Inflammatory macrophage treated with lipopolysaccharide for 1 hour (primary cell): ENCODE measurements around the gene ZNF362.

Experiments used
- DNase-seq, 2 donors: peaks; one replicate each; pipeline ENCODE4 v3.0.0-alpha.2; 2020 to 2022

The ZNF362 gene

GRCh38 chr1:33269621-33270020 is 13.3 kb downstream of the ZNF362 start:
- DNase-seq = no peak

GRCh38 chr1:33270379-33270778 is 14.1 kb downstream of the ZNF362 start:
- DNase-seq = no peak

DNA sequence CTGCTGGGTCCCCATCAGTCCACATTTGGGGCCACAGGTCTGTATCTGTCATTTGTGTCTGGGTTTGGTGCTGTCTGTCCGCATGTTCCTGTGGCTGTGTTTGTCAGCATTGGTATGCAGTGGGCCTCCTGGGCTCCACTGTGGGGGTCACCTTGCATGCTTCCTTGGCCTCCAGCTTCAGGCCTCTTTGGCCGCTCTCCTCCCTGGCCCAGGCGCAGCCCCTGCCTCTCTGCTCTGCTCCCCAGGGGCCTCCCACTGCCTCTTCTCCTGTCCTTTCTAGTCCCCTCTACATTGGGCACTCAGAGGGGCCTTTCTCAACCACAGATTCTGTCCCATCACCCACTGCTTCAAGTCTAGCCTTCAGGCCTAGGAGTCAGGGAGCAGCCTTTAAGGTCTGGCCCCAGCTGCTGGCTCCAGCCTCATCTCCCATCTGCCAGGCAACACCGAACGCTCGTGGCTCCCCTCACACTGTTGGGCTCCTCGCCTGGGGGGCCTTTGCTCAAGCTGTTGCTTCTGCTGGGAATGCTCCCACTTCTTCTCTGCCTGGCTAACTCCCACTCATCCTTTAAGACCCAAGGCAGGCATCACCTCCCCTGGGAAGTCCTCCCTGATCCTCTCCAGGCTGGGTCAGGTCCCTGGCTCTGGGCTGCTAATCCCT is 14.6 kb downstream of the ZNF362 start:
- DNase-seq = no peak

- no peak for DNase-seq
Observed at GRCh38 chr1:33271666-33272505, 15.6 kb downstream of the ZNF362 start.

DNA sequence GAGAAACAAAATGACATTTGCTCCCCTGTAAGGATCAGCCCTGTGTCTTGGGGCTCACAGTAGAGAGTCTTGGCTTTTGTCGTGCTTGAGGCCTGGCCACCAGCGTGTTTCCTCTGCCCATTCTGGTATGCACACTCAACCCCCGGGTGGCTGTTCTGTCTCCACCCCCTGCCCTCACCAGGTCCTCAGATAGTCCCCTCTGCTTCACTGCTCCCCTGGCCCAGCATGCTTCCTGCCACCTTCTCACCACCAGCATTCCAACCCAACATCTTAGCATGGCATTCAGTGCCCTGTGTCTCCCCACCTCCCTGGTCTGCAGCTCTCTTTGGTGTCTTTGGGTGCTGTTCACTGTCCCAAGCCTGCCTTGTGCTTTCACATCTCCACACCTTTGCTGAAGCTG is 16.2 kb downstream of the ZNF362 start:
- DNase-seq = no peak

GRCh38 chr1:33272930-33273329 is 16.6 kb downstream of the ZNF362 start:
- DNase-seq = no peak

- DNase-seq = no peak
Observed at GRCh38 chr1:33273406-33273805, 17.1 kb downstream of the ZNF362 start.

GRCh38 chr1:33273961-33274371 is 17.7 kb downstream of the ZNF362 start:
- DNase-seq = no peak

DNA sequence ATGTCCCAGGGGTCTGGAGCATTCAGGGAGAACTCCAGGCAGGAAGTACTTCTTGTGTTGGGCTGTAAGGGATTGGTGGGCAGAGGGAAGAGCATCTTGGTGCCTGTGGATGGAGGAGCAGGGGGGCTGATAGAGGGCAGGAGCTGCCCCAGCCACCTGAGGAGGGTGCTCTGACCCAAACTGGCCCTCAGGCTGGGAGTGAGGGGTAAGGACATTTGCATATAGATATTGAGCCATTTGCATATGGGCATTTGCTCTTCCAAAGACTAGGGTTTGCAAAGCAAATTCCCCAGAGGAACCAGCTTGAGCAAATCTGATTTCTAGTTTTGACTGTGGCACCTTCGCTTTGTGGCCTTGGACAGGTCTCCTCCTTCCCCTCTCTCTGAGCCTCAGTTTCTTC is 18.2 kb downstream of the ZNF362 start:
- DNase-seq = no peak

DNA sequence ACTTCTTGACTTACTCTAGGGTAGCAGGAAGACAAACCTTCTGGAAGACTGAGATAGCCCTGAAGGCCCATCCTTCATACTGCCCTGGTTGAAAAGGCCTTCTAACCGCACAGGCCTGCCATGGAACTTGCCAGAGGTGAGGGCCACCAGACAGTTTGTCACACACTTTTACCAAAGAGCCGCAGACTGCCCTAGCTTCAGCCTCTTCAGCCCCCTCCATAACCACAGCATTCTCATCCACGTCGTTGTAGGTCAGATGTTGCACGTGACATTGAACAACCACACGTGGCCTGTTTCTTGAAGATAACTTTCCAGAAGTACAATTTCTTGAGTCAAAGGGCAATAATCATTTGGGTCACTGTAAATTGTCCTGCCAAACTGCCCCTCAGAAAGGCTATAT is 18.9 kb downstream of the ZNF362 start:
- no peak for DNase-seq

DNA sequence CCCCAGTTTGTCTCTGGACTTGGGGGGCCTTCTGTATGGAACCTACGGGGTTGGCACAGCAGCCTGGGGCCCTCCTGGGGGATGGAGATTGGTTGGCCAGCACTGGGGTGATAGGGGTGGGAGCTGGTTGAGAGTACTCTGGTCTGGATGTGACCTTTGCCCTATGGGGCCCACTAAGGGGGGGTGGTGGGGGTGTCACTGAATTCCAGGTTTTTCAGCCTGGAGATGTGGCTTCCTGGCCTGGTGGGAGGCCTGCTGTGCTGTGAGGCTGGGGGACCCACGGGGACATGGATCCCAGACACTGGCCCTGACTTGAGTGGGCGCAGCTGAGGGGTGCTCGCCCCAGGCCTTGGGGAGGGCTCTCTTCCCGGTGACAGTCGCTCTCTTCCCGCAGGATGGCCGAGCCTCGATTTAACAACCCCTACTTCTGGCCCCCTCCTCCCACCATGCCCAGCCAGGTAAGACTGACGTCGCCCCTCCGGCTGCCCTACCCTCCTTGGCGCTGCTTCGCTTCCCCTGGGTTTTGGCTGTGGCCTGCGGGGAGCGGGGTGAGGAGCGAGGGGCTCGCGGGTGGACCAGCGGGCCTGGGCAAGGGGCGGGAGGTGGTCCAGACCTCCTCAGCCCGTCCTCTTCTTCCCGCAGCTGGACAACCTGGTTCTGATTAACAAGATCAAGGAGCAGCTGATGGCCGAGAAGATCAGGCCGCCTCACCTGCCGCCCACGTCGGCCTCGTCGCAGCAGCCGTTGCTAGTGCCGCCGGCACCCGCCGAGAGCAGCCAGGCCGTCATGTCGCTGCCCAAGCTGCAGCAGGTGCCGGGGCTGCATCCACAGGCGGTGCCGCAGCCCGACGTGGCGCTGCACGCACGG is 19.6 kb downstream of the ZNF362 start:
- no peak for DNase-seq

GRCh38 chr1:33276573-33277298 is 20.4 kb downstream of the ZNF362 start:
- DNase-seq = no peak

GRCh38 chr1:33277488-33278084 is 21.3 kb downstream of the ZNF362 start:
- no peak for DNase-seq

DNA sequence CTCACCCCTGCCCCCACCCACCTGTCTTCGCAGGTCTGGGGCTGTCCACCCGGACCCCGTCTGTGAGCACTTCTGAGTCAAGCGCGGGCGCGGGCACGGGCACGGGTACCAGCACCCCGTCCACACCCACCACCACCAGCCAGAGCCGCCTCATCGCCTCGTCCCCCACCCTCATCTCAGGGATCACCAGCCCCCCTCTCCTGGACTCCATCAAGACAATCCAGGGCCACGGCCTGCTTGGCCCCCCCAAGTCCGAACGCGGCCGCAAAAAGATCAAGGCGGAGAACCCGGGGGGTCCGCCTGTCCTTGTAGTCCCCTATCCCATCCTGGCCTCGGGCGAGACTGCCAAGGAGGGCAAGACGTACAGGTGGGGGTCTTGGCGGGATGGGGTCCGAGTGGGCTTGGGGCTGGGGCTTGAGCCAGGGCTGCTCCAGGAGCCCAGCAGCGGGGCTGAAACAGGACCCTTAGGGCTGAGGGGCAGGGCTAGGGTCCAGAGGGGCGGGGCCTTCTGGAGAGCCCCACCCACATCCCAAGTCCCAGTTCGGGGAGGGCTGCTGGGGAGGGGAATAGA is 23.9 kb downstream of the ZNF362 start:
- no peak for DNase-seq

GRCh38 chr1:33281554-33282303 is 25.4 kb downstream of the ZNF362 start:
- no peak for DNase-seq

GRCh38 chr1:33282791-33283190 is 26.5 kb downstream of the ZNF362 start:
- DNase-seq = peak in 1 of 2 donors; percentile 7

DNA sequence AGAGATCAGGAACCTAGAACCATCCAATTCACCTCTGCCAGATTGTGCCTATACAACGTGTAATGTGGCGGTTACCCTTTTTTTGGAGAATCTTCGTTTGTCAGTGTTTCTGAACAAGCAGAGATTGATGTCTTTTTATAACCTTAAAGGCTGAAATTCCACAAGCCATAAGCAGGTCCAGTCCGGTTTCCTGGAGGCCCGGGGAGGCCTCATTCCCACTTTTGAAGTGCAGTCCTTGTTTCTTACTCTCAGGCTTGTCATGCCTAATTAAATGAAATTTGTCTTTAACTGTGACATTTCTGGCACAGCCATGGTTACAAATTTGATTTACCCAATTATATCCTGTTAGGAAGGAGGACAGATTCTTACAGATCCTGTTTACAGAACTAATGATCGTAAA is 27.8 kb downstream of the ZNF362 start:
- no peak for DNase-seq

- DNase-seq = no peak
Observed at GRCh38 chr1:33286451-33287185, 30.3 kb downstream of the ZNF362 start.

- no peak for DNase-seq
Observed at GRCh38 chr1:33287317-33287716, 31.0 kb downstream of the ZNF362 start.
